H1 (cell line): ENCODE data around the gene RAP1A. TPM values are rescaled to one million over a fixed set of nuclear protein-coding genes. Genes with fewer than 3 reads are reported as not detected.
A peak's percentile ranks its signal among the peaks of the same experiment; 100 is the strongest.
"Not testable (repeated sequence)": the region's sequence is repeated elsewhere in the genome, so short reads cannot be mapped to it uniquely, and the experiment has no call there.

Experiments
- CTCF ChIA-PET: fragments of 300-600 bp; sonication (Branson Sonifier 250); formaldehyde crosslinking; loops from one replicate; lab custom pipeline; 2021; ENCODE audit not compliant: partially characterized antibody; lab: Charles Lee
- POLR2A ChIA-PET: fragments of 300-600 bp; sonication (Branson Sonifier 250); formaldehyde crosslinking; loops from one replicate; lab custom pipeline; 2021; ENCODE audit warnings: inconsistent platforms; ENCODE audit not compliant: partially characterized antibody; lab: Charles Lee
- DNase-seq, 2 experiments: peaks; one replicate each; pipeline versions ENCODE4 v3.0.0 to v3.0.0-alpha.2; 2010 to 2022; ENCODE audit warnings: low spot score in 2 of 2, low read depth in 1 of 2, mixed read lengths in 1 of 2
- FAIRE-seq: peaks from 2 replicates; lab custom pipeline; 2011; peaks lifted over from hg19 to GRCh38; lab: Jason Lieb, UNC
- H2AFZ ChIP-seq: 2 replicates; pipeline ENCODE4 v1.8.1; 2012; ENCODE audit warnings: low read length, inconsistent platforms
- H2AK5ac ChIP-seq: 2 replicates; pipeline ENCODE4 v1.6.1; 2013; ENCODE audit warnings: low read depth, low read length
- H2BK120ac ChIP-seq: replicated peaks from 2 replicates; pipeline ENCODE3; 2013; ENCODE audit warnings: low read depth, low read length, inconsistent platforms
- H2BK12ac ChIP-seq: 2 replicates; pipeline ENCODE4 v1.6.1; 2013; ENCODE audit warnings: low read depth, low read length
- H2BK15ac ChIP-seq: 2 replicates; pipeline ENCODE4 v1.6.1; 2013; ENCODE audit warnings: low read length
- H2BK20ac ChIP-seq: 2 replicates; pipeline ENCODE4 v1.6.1; 2013; ENCODE audit warnings: low read length
- H2BK5ac ChIP-seq: 2 replicates; pipeline ENCODE4 v1.6.1; 2013; ENCODE audit warnings: low read depth, low read length
- H3K14ac ChIP-seq: 2 replicates; pipeline ENCODE4 v1.6.1; 2013; ENCODE audit warnings: inconsistent platforms; ENCODE audit not compliant: insufficient read length
- H3K18ac ChIP-seq: 2 replicates; pipeline ENCODE4 v1.6.1; 2013; ENCODE audit warnings: low read length; ENCODE audit errors: extremely low read depth
- H3K23ac ChIP-seq: 2 replicates; pipeline ENCODE4 v1.6.1; 2013; ENCODE audit warnings: inconsistent platforms; ENCODE audit not compliant: insufficient read length
- H3K23me2 ChIP-seq: 2 replicates; pipeline ENCODE4 v1.6.1; 2013; ENCODE audit warnings: low read depth, low read length
- H3K27ac ChIP-seq: 2 replicates; pipeline ENCODE4 v1.6.1; 2011; ENCODE audit warnings: low read depth, low read length, inconsistent platforms
- H3K27me3 ChIP-seq, 4 experiments: replicated peaks in 1 of 4; 1 replicate in 1 of 4; 2 replicates in 3 of 4; pipeline versions ENCODE4 v1.6.1 to v1.8.1; 2011 to 2013; ENCODE audit warnings: low read length in 3 of 4, mild to moderate bottlenecking in 3 of 4, inconsistent platforms in 2 of 4, mixed read lengths in 2 of 4, moderate library complexity in 1 of 4; ENCODE audit not compliant: control insufficient read depth in 3 of 4, insufficient read depth in 3 of 4; ENCODE audit errors: extremely low read depth in 1 of 4
- H3K36me3 ChIP-seq, 4 experiments: 2 replicates each; pipeline versions ENCODE4 v1.6.1 to v1.8.1; 2011 to 2013; ENCODE audit warnings: mild to moderate bottlenecking in 4 of 4, low read length in 3 of 4, moderate library complexity in 2 of 4, control low read depth in 1 of 4, inconsistent platforms in 1 of 4; ENCODE audit not compliant: insufficient read depth in 4 of 4, control insufficient read depth in 2 of 4
- H3K4ac ChIP-seq: replicated peaks from 2 replicates; pipeline ENCODE3; 2013; ENCODE audit warnings: low read length, low read depth, mixed read lengths, inconsistent platforms; ENCODE audit not compliant: insufficient read length
- H3K4me1 ChIP-seq, 4 experiments: replicated peaks in 1 of 4; 1 replicate in 1 of 4; 2 replicates in 3 of 4; pipeline versions ENCODE4 v1.6.1 to v1.8.1; 2011 to 2013; ENCODE audit warnings: low read length in 3 of 4, inconsistent platforms in 2 of 4, mixed read lengths in 1 of 4; ENCODE audit not compliant: insufficient read depth in 4 of 4, control insufficient read depth in 3 of 4
- H3K4me2 ChIP-seq, 2 experiments: 2 replicates each; pipeline versions ENCODE4 v1.6.1 to v1.8.1; 2011 to 2013; ENCODE audit warnings: low read depth in 2 of 2, low read length in 2 of 2, control low read depth in 1 of 2, inconsistent platforms in 1 of 2, mild to moderate bottlenecking in 1 of 2; ENCODE audit not compliant: insufficient read depth in 1 of 2
- H3K4me3 ChIP-seq, 4 experiments: fragments of 200-600, 300-600 bp in 1 of 4; sonication (generic), shearing (Covaris generic), sonication (Bioruptor Twin) in 1 of 4; 2 replicates each; pipeline versions ENCODE4 v1.5.1 to v1.8.1; 2011 to 2016; ENCODE audit warnings: low read length in 4 of 4, low read depth in 3 of 4, control low read depth in 2 of 4, inconsistent platforms in 2 of 4, mild to moderate bottlenecking in 2 of 4, mixed read lengths in 1 of 4, moderate library complexity in 1 of 4; ENCODE audit not compliant: insufficient read depth in 2 of 4; ENCODE audit errors: extremely low read depth in 1 of 4
- H3K56ac ChIP-seq: replicated peaks from 2 replicates; pipeline ENCODE3; 2013; ENCODE audit warnings: low read depth, mild to moderate bottlenecking, mixed read lengths, low read length, inconsistent platforms; ENCODE audit not compliant: insufficient read length
- H3K79me1 ChIP-seq: 2 replicates; pipeline ENCODE4 v1.6.1; 2013; ENCODE audit warnings: low read depth, low read length, control low read depth
- H3K79me2 ChIP-seq, 2 experiments: 2 replicates each; pipeline versions ENCODE4 v1.6.1 to v1.8.1; 2012 to 2013; ENCODE audit warnings: low read length in 2 of 2, mild to moderate bottlenecking in 2 of 2, inconsistent platforms in 1 of 2; ENCODE audit not compliant: insufficient read depth in 2 of 2, control insufficient read depth in 1 of 2
- H3K9ac ChIP-seq, 4 experiments: replicated peaks in 1 of 4; 1 replicate in 1 of 4; 2 replicates in 3 of 4; pipeline versions ENCODE4 v1.6.1 to v1.8.1; 2011 to 2013; ENCODE audit warnings: low read depth in 3 of 4, low read length in 3 of 4, control low read depth in 2 of 4, mild to moderate bottlenecking in 2 of 4, moderate library complexity in 2 of 4, inconsistent platforms in 1 of 4; ENCODE audit errors: extremely low read depth in 1 of 4
- H3K9me3 ChIP-seq, 2 experiments: 2 replicates each; pipeline versions ENCODE4 v1.6.1 to v1.8.1; 2012 to 2013; ENCODE audit warnings: mild to moderate bottlenecking in 2 of 2, moderate library complexity in 2 of 2, control low read depth in 1 of 2, inconsistent platforms in 1 of 2, low read depth in 1 of 2, low read length in 1 of 2, mixed read lengths in 1 of 2; ENCODE audit not compliant: insufficient read depth in 2 of 2
- H4K20me1 ChIP-seq, 2 experiments: replicated peaks in 1 of 2; 2 replicates each; pipeline versions ENCODE3 to v1.8.1; 2011 to 2013; ENCODE audit warnings: inconsistent platforms in 2 of 2, low read length in 2 of 2, mild to moderate bottlenecking in 1 of 2; ENCODE audit not compliant: insufficient read depth in 2 of 2, control insufficient read depth in 1 of 2
- H4K5ac ChIP-seq: 2 replicates; pipeline ENCODE4 v1.6.1; 2013; ENCODE audit warnings: low read length, low read depth, mixed read lengths, inconsistent platforms; ENCODE audit not compliant: insufficient read length
- H4K8ac ChIP-seq: 2 replicates; pipeline ENCODE4 v1.8.0; 2013; ENCODE audit warnings: mild to moderate bottlenecking, moderate library complexity, low read length, inconsistent platforms; ENCODE audit not compliant: insufficient read depth; ENCODE audit errors: extremely low read depth
- H4K91ac ChIP-seq: replicated peaks from 2 replicates; pipeline ENCODE3; 2013; ENCODE audit warnings: low read length, mixed read lengths, inconsistent platforms; ENCODE audit not compliant: insufficient read length
- CTCF ChIP-seq, 3 experiments: IDR thresholded peaks; 1 replicate in 2 of 3; 2 replicates in 1 of 3; pipeline versions ENCODE4 v1.5.1 to v1.6.1; 2011; ENCODE audit warnings: low read length in 3 of 3, mild to moderate bottlenecking in 3 of 3, inconsistent platforms in 2 of 3, low read depth in 1 of 3, moderate library complexity in 1 of 3; ENCODE audit not compliant: insufficient read depth in 1 of 3; ENCODE audit errors: control extremely low read depth in 1 of 3
- MAX ChIP-seq: IDR thresholded peaks from 2 replicates; pipeline ENCODE4 v1.6.1; 2012; ENCODE audit warnings: inconsistent platforms
- NANOG ChIP-seq: IDR thresholded peaks from 2 replicates; pipeline ENCODE4 v1.6.1; 2011; ENCODE audit warnings: low read length, low read depth, mild to moderate bottlenecking, inconsistent platforms; ENCODE audit not compliant: insufficient read depth, poor library complexity, severe bottlenecking
- POLR2A ChIP-seq, 2 experiments: IDR thresholded peaks; 1 replicate in 1 of 2; 2 replicates in 1 of 2; pipeline ENCODE4 v1.6.1; 2011; ENCODE audit warnings: low read depth in 2 of 2, low read length in 2 of 2, mild to moderate bottlenecking in 2 of 2; ENCODE audit errors: control extremely low read depth in 1 of 2
- POU5F1 ChIP-seq: IDR thresholded peaks from 2 replicates; pipeline ENCODE4 v1.6.1; 2011; ENCODE audit warnings: low read depth, mild to moderate bottlenecking, low read length, moderate library complexity
- YY1 ChIP-seq: IDR thresholded peaks from 2 replicates; pipeline ENCODE4 v1.6.1; 2011; ENCODE audit warnings: low read depth, mild to moderate bottlenecking, low read length
- WGBS, 2 experiments: shearing (Covaris generic) in 1 of 2; methylation state at CpG; one replicate each; pipeline versions ENCODE4 v1.1.6 to v1.1.7; 2013 to 2015; ENCODE audit warnings: low lambda C conversion rate in 2 of 2, mixed read lengths in 2 of 2, inconsistent platforms in 1 of 2, low coverage in 1 of 2, missing lambda C conversion rate in 1 of 2; ENCODE audit not compliant: insufficient replicate concordance in 2 of 2, insufficient coverage in 1 of 2, insufficient read length in 1 of 2; ENCODE audit errors: extremely low coverage in 1 of 2, missing lambda C conversion rate in 1 of 2; 5-methylcytosine and 5-hydroxymethylcytosine counted together
- polyA plus RNA-seq, 7 experiments: library from polyadenylated mRNA; depleted of rRNA in 3 of 7; stranded (reverse) in 5 of 7; unstranded in 2 of 7; fragments of >200 nt in 5 of 7; fragments of 200-250 nt in 2 of 7; gene quantifications; 1 replicate in 5 of 7; 2 replicates in 1 of 7; 4 replicates in 1 of 7; pipeline versions ENCODE4 v1.2.1 to v1.2.3, GENCODE V29; 2011 to 2013; ENCODE audit warnings: missing spikeins in 2 of 7, mixed read lengths in 2 of 7
- total RNA-seq: library from RNA; stranded (reverse); fragmentation: NEBNext Ultra II Directional; extraction: Animal tissue kit (Norgen Biotek cat#: 25700); gene quantifications from 2 replicates; pipeline ENCODE4 v1.2.1, GENCODE V29; 2021

RAP1A gene
- total and polyA plus RNA-seq, 2 of the 8 experiments (the other 6 are each of a cell fraction or from before 2014, with no cell fraction given): 10.9 to 35.8 TPM

DNA sequence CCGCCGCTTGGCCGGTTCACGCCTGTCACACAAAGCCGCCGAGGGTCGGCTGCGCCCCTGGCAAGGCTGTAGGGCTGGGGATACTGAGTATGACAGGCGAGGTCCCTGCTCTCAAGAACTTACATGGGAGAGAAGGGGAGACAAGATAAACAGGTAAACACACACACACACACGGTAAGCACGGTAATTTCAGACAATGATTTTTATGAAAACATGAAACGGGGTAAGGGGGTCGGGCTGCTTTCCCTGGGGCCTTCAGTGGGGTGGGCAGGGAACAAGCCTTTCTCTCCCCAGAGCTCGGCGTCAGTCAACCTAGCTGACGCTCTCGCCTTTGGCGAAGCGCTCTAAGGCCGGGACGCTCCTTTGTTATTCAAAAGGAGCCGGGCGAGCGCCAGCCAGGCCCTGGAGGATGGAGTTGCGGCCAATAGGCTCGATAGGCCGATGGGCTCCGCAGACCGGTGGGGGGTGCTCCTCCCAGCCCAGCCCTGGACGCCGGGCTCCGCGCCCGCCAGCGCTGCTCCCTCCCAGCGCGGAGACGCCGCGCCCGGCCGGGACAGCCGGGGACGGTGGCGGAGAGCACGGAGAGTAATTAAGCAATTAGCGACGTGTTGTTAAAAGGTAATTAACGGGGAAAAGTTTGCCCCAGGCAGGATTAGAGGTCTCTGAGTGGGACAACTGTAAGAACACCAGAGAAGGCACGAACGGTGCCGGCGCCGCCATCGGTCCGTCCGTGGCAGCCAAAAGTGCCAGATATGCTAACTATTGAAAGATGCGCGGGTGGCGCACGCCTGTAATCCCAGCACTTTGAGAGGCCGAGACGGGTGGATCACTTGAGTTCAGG lies 120.6 kb downstream of the RAP1A start (continued):
- TF ChIP-seq CTCF (IDR thresholded peaks at IDR 0.05; ENCODE audit: control extremely low read depth in 1 of 3, insufficient read depth in 1 of 3, low read depth in 1 of 3, low read length in 3 of 3) (peak in 1 of 3 experiments; percentile 13; a peak in 1 of 4 replicates), NANOG (peak; percentile 31), YY1 (peak; percentile 55; the same call in 1 of the 2 replicates), MAX (no peak), POLR2A (IDR thresholded peaks at IDR 0.05; ENCODE audit: control extremely low read depth in 1 of 2, low read depth in 2 of 2, low read length in 2 of 2) (peak in 1 of 2 experiments; percentile 22; a peak in 1 of 3 replicates), POU5F1 (peak; percentile 77; the same call in 1 of the 2 replicates)

- H4K5ac ChIP-seq, H3K27me3 ChIP-seq, H3K4me2 ChIP-seq, H3K79me1 ChIP-seq, H3K9ac ChIP-seq, H3K4me3 ChIP-seq, H4K8ac ChIP-seq, FAIRE-seq, H3K36me3 ChIP-seq, H3K79me2 ChIP-seq, H2BK20ac ChIP-seq, H2BK12ac ChIP-seq, H2BK5ac ChIP-seq, H2BK120ac ChIP-seq, DNase-seq, H3K56ac ChIP-seq, H4K20me1 ChIP-seq, H3K18ac ChIP-seq, H3K4ac ChIP-seq, H3K4me1 ChIP-seq, H2AK5ac ChIP-seq, H3K14ac ChIP-seq, H2AFZ ChIP-seq, H4K91ac ChIP-seq, H2BK15ac ChIP-seq, H3K23ac ChIP-seq, H3K9me3 ChIP-seq, H3K27ac ChIP-seq: not testable (repeated sequence)
- WGBS, 2 experiments: 90% methylated on average over 12 of the region's 14 CpGs; no CpG with 5 or more reads in 1 of the 2 experiments
- peaks cover 14% of the 10 kb centered on the region; the same call in 1 of the 2 replicates for H3K23me2 ChIP-seq
- ChIA-PET CTCF (interaction anchor here (0.8 to 42.0 kb wide), 5 partner anchors 2 to 244 kb away, joined by 3 to 1070 read pairs (median 3); partner anchors contain the start of genes DDX20 and INKA2), POLR2A (interaction anchor here (4.9 to 19.0 kb wide), 2 partner anchors 8 to 21 kb away, joined by 31 to 343 read pairs; no protein-coding TSS in a partner anchor)
Measured at GRCh38 chr1:111742292-111742691, 122.7 kb downstream of the RAP1A start.
